H1 (cell line): Measurements from ENCODE around the gene SLC25A31. TPM values are rescaled to one million over a fixed set of nuclear protein-coding genes. Genes with fewer than 3 reads are reported as not detected.

Experiments
- CTCF ChIA-PET: fragments of 300-600 bp; sonication (Branson Sonifier 250); formaldehyde crosslinking; loops from one replicate; lab custom pipeline; 2021; ENCODE audit not compliant: partially characterized antibody; lab: Charles Lee
- POLR2A ChIA-PET: fragments of 300-600 bp; sonication (Branson Sonifier 250); formaldehyde crosslinking; loops from one replicate; lab custom pipeline; 2021; ENCODE audit warnings: inconsistent platforms; ENCODE audit not compliant: partially characterized antibody; lab: Charles Lee
- DNase-seq, 2 experiments: peaks; one replicate each; pipeline versions ENCODE4 v3.0.0 to v3.0.0-alpha.2; 2010 to 2022; ENCODE audit warnings: low spot score in 2 of 2, low read depth in 1 of 2, mixed read lengths in 1 of 2
- FAIRE-seq: peaks from 2 replicates; lab custom pipeline; 2011; peaks lifted over from hg19 to GRCh38; lab: Jason Lieb, UNC
- H2AFZ ChIP-seq: 2 replicates; pipeline ENCODE4 v1.8.1; 2012; ENCODE audit warnings: low read length, inconsistent platforms
- H2AK5ac ChIP-seq: 2 replicates; pipeline ENCODE4 v1.6.1; 2013; ENCODE audit warnings: low read depth, low read length
- H2BK120ac ChIP-seq: replicated peaks from 2 replicates; pipeline ENCODE3; 2013; ENCODE audit warnings: low read depth, low read length, inconsistent platforms
- H2BK12ac ChIP-seq: 2 replicates; pipeline ENCODE4 v1.6.1; 2013; ENCODE audit warnings: low read depth, low read length
- H2BK15ac ChIP-seq: 2 replicates; pipeline ENCODE4 v1.6.1; 2013; ENCODE audit warnings: low read length
- H2BK20ac ChIP-seq: 2 replicates; pipeline ENCODE4 v1.6.1; 2013; ENCODE audit warnings: low read length
- H2BK5ac ChIP-seq: 2 replicates; pipeline ENCODE4 v1.6.1; 2013; ENCODE audit warnings: low read depth, low read length
- H3K14ac ChIP-seq: 2 replicates; pipeline ENCODE4 v1.6.1; 2013; ENCODE audit warnings: inconsistent platforms; ENCODE audit not compliant: insufficient read length
- H3K18ac ChIP-seq: 2 replicates; pipeline ENCODE4 v1.6.1; 2013; ENCODE audit warnings: low read length; ENCODE audit errors: extremely low read depth
- H3K23ac ChIP-seq: 2 replicates; pipeline ENCODE4 v1.6.1; 2013; ENCODE audit warnings: inconsistent platforms; ENCODE audit not compliant: insufficient read length
- H3K23me2 ChIP-seq: 2 replicates; pipeline ENCODE4 v1.6.1; 2013; ENCODE audit warnings: low read depth, low read length
- H3K27ac ChIP-seq: 2 replicates; pipeline ENCODE4 v1.6.1; 2011; ENCODE audit warnings: low read depth, low read length, inconsistent platforms
- H3K27me3 ChIP-seq, 4 experiments: replicated peaks in 1 of 4; 1 replicate in 1 of 4; 2 replicates in 3 of 4; pipeline versions ENCODE4 v1.6.1 to v1.8.1; 2011 to 2013; ENCODE audit warnings: low read length in 3 of 4, mild to moderate bottlenecking in 3 of 4, inconsistent platforms in 2 of 4, mixed read lengths in 2 of 4, moderate library complexity in 1 of 4; ENCODE audit not compliant: control insufficient read depth in 3 of 4, insufficient read depth in 3 of 4; ENCODE audit errors: extremely low read depth in 1 of 4
- H3K36me3 ChIP-seq, 4 experiments: 2 replicates each; pipeline versions ENCODE4 v1.6.1 to v1.8.1; 2011 to 2013; ENCODE audit warnings: mild to moderate bottlenecking in 4 of 4, low read length in 3 of 4, moderate library complexity in 2 of 4, control low read depth in 1 of 4, inconsistent platforms in 1 of 4; ENCODE audit not compliant: insufficient read depth in 4 of 4, control insufficient read depth in 2 of 4
- H3K4ac ChIP-seq: replicated peaks from 2 replicates; pipeline ENCODE3; 2013; ENCODE audit warnings: low read length, low read depth, mixed read lengths, inconsistent platforms; ENCODE audit not compliant: insufficient read length
- H3K4me1 ChIP-seq, 4 experiments: replicated peaks in 1 of 4; 1 replicate in 1 of 4; 2 replicates in 3 of 4; pipeline versions ENCODE4 v1.6.1 to v1.8.1; 2011 to 2013; ENCODE audit warnings: low read length in 3 of 4, inconsistent platforms in 2 of 4, mixed read lengths in 1 of 4; ENCODE audit not compliant: insufficient read depth in 4 of 4, control insufficient read depth in 3 of 4
- H3K4me2 ChIP-seq, 2 experiments: 2 replicates each; pipeline versions ENCODE4 v1.6.1 to v1.8.1; 2011 to 2013; ENCODE audit warnings: low read depth in 2 of 2, low read length in 2 of 2, control low read depth in 1 of 2, inconsistent platforms in 1 of 2, mild to moderate bottlenecking in 1 of 2; ENCODE audit not compliant: insufficient read depth in 1 of 2
- H3K4me3 ChIP-seq, 4 experiments: fragments of 200-600, 300-600 bp in 1 of 4; sonication (generic), shearing (Covaris generic), sonication (Bioruptor Twin) in 1 of 4; 2 replicates each; pipeline versions ENCODE4 v1.5.1 to v1.8.1; 2011 to 2016; ENCODE audit warnings: low read length in 4 of 4, low read depth in 3 of 4, control low read depth in 2 of 4, inconsistent platforms in 2 of 4, mild to moderate bottlenecking in 2 of 4, mixed read lengths in 1 of 4, moderate library complexity in 1 of 4; ENCODE audit not compliant: insufficient read depth in 2 of 4; ENCODE audit errors: extremely low read depth in 1 of 4
- H3K56ac ChIP-seq: replicated peaks from 2 replicates; pipeline ENCODE3; 2013; ENCODE audit warnings: low read depth, mild to moderate bottlenecking, mixed read lengths, low read length, inconsistent platforms; ENCODE audit not compliant: insufficient read length
- H3K79me1 ChIP-seq: 2 replicates; pipeline ENCODE4 v1.6.1; 2013; ENCODE audit warnings: low read depth, low read length, control low read depth
- H3K79me2 ChIP-seq, 2 experiments: 2 replicates each; pipeline versions ENCODE4 v1.6.1 to v1.8.1; 2012 to 2013; ENCODE audit warnings: low read length in 2 of 2, mild to moderate bottlenecking in 2 of 2, inconsistent platforms in 1 of 2; ENCODE audit not compliant: insufficient read depth in 2 of 2, control insufficient read depth in 1 of 2
- H3K9ac ChIP-seq, 4 experiments: replicated peaks in 1 of 4; 1 replicate in 1 of 4; 2 replicates in 3 of 4; pipeline versions ENCODE4 v1.6.1 to v1.8.1; 2011 to 2013; ENCODE audit warnings: low read depth in 3 of 4, low read length in 3 of 4, control low read depth in 2 of 4, mild to moderate bottlenecking in 2 of 4, moderate library complexity in 2 of 4, inconsistent platforms in 1 of 4; ENCODE audit errors: extremely low read depth in 1 of 4
- H3K9me3 ChIP-seq, 2 experiments: 2 replicates each; pipeline versions ENCODE4 v1.6.1 to v1.8.1; 2012 to 2013; ENCODE audit warnings: mild to moderate bottlenecking in 2 of 2, moderate library complexity in 2 of 2, control low read depth in 1 of 2, inconsistent platforms in 1 of 2, low read depth in 1 of 2, low read length in 1 of 2, mixed read lengths in 1 of 2; ENCODE audit not compliant: insufficient read depth in 2 of 2
- H4K20me1 ChIP-seq, 2 experiments: replicated peaks in 1 of 2; 2 replicates each; pipeline versions ENCODE3 to v1.8.1; 2011 to 2013; ENCODE audit warnings: inconsistent platforms in 2 of 2, low read length in 2 of 2, mild to moderate bottlenecking in 1 of 2; ENCODE audit not compliant: insufficient read depth in 2 of 2, control insufficient read depth in 1 of 2
- H4K5ac ChIP-seq: 2 replicates; pipeline ENCODE4 v1.6.1; 2013; ENCODE audit warnings: low read length, low read depth, mixed read lengths, inconsistent platforms; ENCODE audit not compliant: insufficient read length
- H4K8ac ChIP-seq: 2 replicates; pipeline ENCODE4 v1.8.0; 2013; ENCODE audit warnings: mild to moderate bottlenecking, moderate library complexity, low read length, inconsistent platforms; ENCODE audit not compliant: insufficient read depth; ENCODE audit errors: extremely low read depth
- H4K91ac ChIP-seq: replicated peaks from 2 replicates; pipeline ENCODE3; 2013; ENCODE audit warnings: low read length, mixed read lengths, inconsistent platforms; ENCODE audit not compliant: insufficient read length
- ASH2L ChIP-seq: fragments of 200-600, 300-600 bp; sonication (generic); IDR thresholded peaks from one replicate; pipeline ENCODE4 v1.7.1; 2017; ENCODE audit warnings: low read length
- CHD1 ChIP-seq: IDR thresholded peaks from 2 replicates; pipeline ENCODE4 v1.6.1; 2012; ENCODE audit warnings: low read depth, low read length, improper control_type of control experiment
- CHD2 ChIP-seq: IDR thresholded peaks from 2 replicates; pipeline ENCODE4 v1.6.1; 2012; ENCODE audit warnings: low read length, improper control_type of control experiment
- CREB1 ChIP-seq: IDR thresholded peaks from 2 replicates; pipeline ENCODE4 v1.6.1; 2012; ENCODE audit warnings: inconsistent platforms
- CTBP2 ChIP-seq: IDR thresholded peaks from 2 replicates; pipeline ENCODE4 v1.7.0; 2011; ENCODE audit warnings: borderline replicate concordance, mild to moderate bottlenecking, moderate library complexity, mixed read lengths, low read length; ENCODE audit not compliant: insufficient read depth, insufficient read length
- EGR1 ChIP-seq: IDR thresholded peaks from 2 replicates; pipeline ENCODE4 v1.6.1; 2011; ENCODE audit warnings: low read depth, low read length, borderline replicate concordance
- FOSL1 ChIP-seq: IDR thresholded peaks from 2 replicates; pipeline ENCODE4 v1.6.1; 2011; ENCODE audit warnings: mild to moderate bottlenecking, low read depth, low read length, moderate library complexity; ENCODE audit not compliant: insufficient read depth
- GTF2F1 ChIP-seq: IDR thresholded peaks from 2 replicates; pipeline ENCODE4 v1.6.1; 2012; ENCODE audit warnings: low read depth, low read length, improper control_type of control experiment, borderline replicate concordance
- JUND ChIP-seq: IDR thresholded peaks from 2 replicates; pipeline ENCODE4 v1.6.1; 2011; ENCODE audit warnings: mild to moderate bottlenecking, improper control_type of control experiment, low read length
- KDM5A ChIP-seq: fragments of 200-600 bp; IDR thresholded peaks from 2 replicates; pipeline ENCODE4 v1.7.1; 2012; ENCODE audit warnings: mild to moderate bottlenecking, low read length, inconsistent platforms, mixed read lengths
- POLR2A ChIP-seq, 2 experiments: IDR thresholded peaks; 1 replicate in 1 of 2; 2 replicates in 1 of 2; pipeline ENCODE4 v1.6.1; 2011; ENCODE audit warnings: low read depth in 2 of 2, low read length in 2 of 2, mild to moderate bottlenecking in 2 of 2; ENCODE audit errors: control extremely low read depth in 1 of 2
- SIX5 ChIP-seq: IDR thresholded peaks from 2 replicates; pipeline ENCODE4 v1.6.1; 2011; ENCODE audit warnings: mild to moderate bottlenecking, low read depth, low read length
- TCF12 ChIP-seq: IDR thresholded peaks from 2 replicates; pipeline ENCODE4 v1.6.1; 2011; ENCODE audit warnings: low read depth, mild to moderate bottlenecking, low read length
- WGBS, 2 experiments: shearing (Covaris generic) in 1 of 2; methylation state at CpG; one replicate each; pipeline versions ENCODE4 v1.1.6 to v1.1.7; 2013 to 2015; ENCODE audit warnings: low lambda C conversion rate in 2 of 2, mixed read lengths in 2 of 2, inconsistent platforms in 1 of 2, low coverage in 1 of 2, missing lambda C conversion rate in 1 of 2; ENCODE audit not compliant: insufficient replicate concordance in 2 of 2, insufficient coverage in 1 of 2, insufficient read length in 1 of 2; ENCODE audit errors: extremely low coverage in 1 of 2, missing lambda C conversion rate in 1 of 2; 5-methylcytosine and 5-hydroxymethylcytosine counted together
- polyA plus RNA-seq, 7 experiments: library from polyadenylated mRNA; depleted of rRNA in 3 of 7; stranded (reverse) in 5 of 7; unstranded in 2 of 7; fragments of >200 nt in 5 of 7; fragments of 200-250 nt in 2 of 7; gene quantifications; 1 replicate in 5 of 7; 2 replicates in 1 of 7; 4 replicates in 1 of 7; pipeline versions ENCODE4 v1.2.1 to v1.2.3, GENCODE V29; 2011 to 2013; ENCODE audit warnings: missing spikeins in 2 of 7, mixed read lengths in 2 of 7
- total RNA-seq: library from RNA; stranded (reverse); fragmentation: NEBNext Ultra II Directional; extraction: Animal tissue kit (Norgen Biotek cat#: 25700); gene quantifications from 2 replicates; pipeline ENCODE4 v1.2.1, GENCODE V29; 2021
- TF ChIP-seq, protein P1 (sequence below): IDR thresholded peaks from 2 replicates; pipeline ENCODE4 v1.6.1; 2011; ENCODE audit warnings: low read depth, mild to moderate bottlenecking, low read length; ENCODE audit not compliant: insufficient read depth

The SLC25A31 gene
- total and polyA plus RNA-seq, 2 of the 8 experiments (the other 6 are each of a cell fraction or from before 2014, with no cell fraction given), result not detected

DNA sequence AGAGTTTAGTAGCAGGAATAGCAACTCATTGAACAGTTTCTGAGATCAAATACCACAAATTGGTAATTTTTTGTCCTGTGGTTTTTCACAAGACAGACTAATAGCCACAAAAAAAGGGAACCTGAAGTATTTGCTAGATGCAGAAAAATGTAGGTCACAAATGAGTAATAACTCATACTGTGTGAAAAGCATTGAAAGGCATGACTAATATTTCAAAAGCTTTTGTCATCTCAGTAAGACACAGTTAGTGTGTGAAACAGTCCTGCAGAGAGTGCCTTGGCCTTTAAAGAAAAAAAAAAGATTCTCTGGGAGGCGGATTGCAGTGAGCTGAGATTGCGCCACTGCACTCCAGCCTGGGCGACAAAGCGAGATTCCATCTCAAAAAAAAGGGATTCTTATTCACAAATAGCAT is 31.4 kb upstream of the SLC25A31 start:
- Histone ChIP-seq H2AFZ (no peak overlapping the region), H3K79me2 (no peaks in the 10 kb centered on the region), H2BK20ac (no peak overlapping the region), H3K4me3 (no peak overlapping the region), H3K4me2 (no peak overlapping the region), H3K56ac (no peak overlapping the region), H4K20me1 (peaks cover 0 to 2% of the 10 kb centered on the region in 2 experiments), H3K4me1 (no peaks in the 10 kb centered on the region), H3K9ac (peak overlapping the region in 1 of 4 experiments; percentile 34; a peak in 1 of 7 replicates), H3K4ac (no peak overlapping the region), H3K18ac (no peak overlapping the region), H4K8ac (no peak overlapping the region), H2BK12ac (no peak overlapping the region), H3K23ac (no peak overlapping the region), H3K79me1 (no peaks in the 10 kb centered on the region), H3K9me3 (no peaks in the 10 kb centered on the region), H4K5ac (no peak overlapping the region), H2BK120ac (no peak overlapping the region), H4K91ac (no peak overlapping the region), H2BK5ac (no peak overlapping the region), H2BK15ac (no peak overlapping the region), H3K27ac (no peak overlapping the region), H3K27me3 (peaks cover 0 to 1% (median 0%) of the 10 kb centered on the region in 4 experiments; a peak in 1 of 7 replicates), H3K14ac (no peak overlapping the region), H2AK5ac (no peak overlapping the region), H3K23me2 (no peaks in the 10 kb centered on the region), H3K36me3 (no peaks in the 10 kb centered on the region; a peak in 2 of 8 replicates)
- ChIA-PET CTCF (no interaction called here), POLR2A (no interaction called here)
- FAIRE-seq (no peak), DNase-seq (no peak)
- TF ChIP-seq FOSL1 (no peak), TCF12 (no peak), POLR2A (IDR thresholded peaks at IDR 0.05; ENCODE audit: control extremely low read depth in 1 of 2, low read depth in 2 of 2, low read length in 2 of 2) (no peak), EGR1 (no peak), ASH2L (no peak), JUND (no peak), SIX5 (no peak), CHD2 (no peak), KDM5A (no peak), CTBP2 (no peak), CHD1 (no peak), CREB1 (no peak), GTF2F1 (no peak)
- TF ChIP-seq, protein P1, sequence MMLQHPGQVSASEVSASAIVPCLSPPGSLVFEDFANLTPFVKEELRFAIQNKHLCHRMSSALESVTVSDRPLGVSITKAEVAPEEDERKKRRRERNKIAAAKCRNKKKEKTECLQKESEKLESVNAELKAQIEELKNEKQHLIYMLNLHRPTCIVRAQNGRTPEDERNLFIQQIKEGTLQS, result no peak
- 89% methylated on average over 4 of the region's 4 CpGs; no CpG with 5 or more reads in 1 of the 2 experiments for WGBS, 2 experiments
